RWPE1 (cell line): ENCODE measurements around the gene SLC6A14.
A peak's percentile ranks its signal among the peaks of the same experiment; 100 is the strongest.

Source experiments
- CTCF ChIA-PET: fragments of 350-600 bp; sonication (Branson Sonifier 250); formaldehyde crosslinking; extraction: SDS; loops from one replicate; lab custom pipeline; 2021; lab: Yijun Ruan, JAX
- POLR2A ChIA-PET: fragments of 400-600 bp; formaldehyde crosslinking; extraction: SDS; loops from one replicate; lab custom pipeline; 2020; ENCODE audit warnings: antibody characterized with exemption; ENCODE audit not compliant: low non-redundant PET; lab: Yijun Ruan, JAX
- DNase-seq: peaks from one replicate; pipeline ENCODE4 v3.0.0; 2012; ENCODE audit warnings: low spot score
- H3K27ac ChIP-seq: fragments of 450-650 bp; 2 replicates; pipeline ENCODE4 v1.5.1; 2017
- CTCF ChIP-seq: fragments of 450-650 bp; conservative IDR thresholded peaks from 2 replicates; pipeline ENCODE4 v1.5.1; 2017; ENCODE audit warnings: low read depth, mild to moderate bottlenecking

SLC6A14 gene

GRCh38 chrX:116417968-116418367, 18.4 kb upstream of the SLC6A14 start:
- DNase-seq: peak; percentile 1
- ChIA-PET CTCF (interaction anchor here (0.6 kb wide), 1 partner anchor 12 kb away, joined by 3 read pairs; no protein-coding TSS in a partner anchor), POLR2A (no interaction called here)
- H3K27ac ChIP-seq: no peak overlapping the region
- no peak for TF ChIP-seq CTCF

DNA sequence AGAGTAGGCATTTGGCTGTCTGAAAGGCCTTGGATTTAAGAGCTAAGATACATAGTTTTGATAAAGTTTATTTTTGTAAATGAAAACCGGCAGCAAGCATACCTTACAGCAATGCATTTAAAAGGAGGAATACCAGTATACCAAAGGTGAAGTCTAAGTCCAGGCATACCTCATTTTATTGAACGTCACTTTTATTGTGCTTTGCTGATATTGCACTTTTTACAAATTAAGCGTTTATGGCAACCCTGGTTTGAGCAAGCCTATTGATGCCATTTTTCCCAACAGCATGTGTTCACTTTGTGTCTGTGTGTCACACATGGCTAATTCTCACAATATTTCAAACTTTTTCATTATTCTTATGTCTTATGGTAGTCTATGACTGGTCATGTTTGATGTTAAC, 8.4 kb upstream of the SLC6A14 start:
- DNase-seq: no peak
- CTCF ChIA-PET: interaction anchor here (0.7 kb wide), 2 partner anchors 21 to 62 kb away, joined by 3 read pairs; no protein-coding TSS in a partner anchor
- TF ChIP-seq CTCF: no peak
- POLR2A ChIA-PET: no interaction called here
- H3K27ac ChIP-seq: no peak overlapping the region

DNA sequence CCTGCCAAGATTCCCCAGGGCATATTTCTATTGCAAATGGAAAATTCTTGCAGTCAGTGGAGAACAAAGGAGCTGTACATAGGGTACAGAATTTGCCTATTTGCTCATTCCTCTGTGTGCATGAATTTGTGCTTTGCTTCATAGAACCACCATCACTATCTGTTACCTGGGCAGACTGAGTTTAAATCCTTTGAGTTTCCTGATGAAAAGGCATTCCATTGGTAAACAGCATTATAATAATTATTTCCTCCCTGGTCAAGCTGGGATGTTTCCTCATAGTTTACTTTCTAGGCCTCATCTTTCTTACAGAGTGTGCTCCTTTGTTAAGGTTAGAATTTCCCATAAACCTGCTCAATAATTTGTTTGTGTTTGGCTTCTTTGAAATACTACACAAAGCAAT, 809 bp upstream of the SLC6A14 start:
- TF ChIP-seq CTCF: no peak
- DNase-seq: no peak
- ChIA-PET CTCF (no interaction called here), POLR2A (no interaction called here)
- H3K27ac ChIP-seq: no peak overlapping the region

- CTCF ChIA-PET: no interaction called here
These were observed 12.8 kb downstream of the SLC6A14 start for GRCh38 chrX:116449156-116449555.

GRCh38 chrX:116462822-116463221, 26.4 kb downstream of the SLC6A14 start, which contains the start of gene CT83:
Gene CT83 (minus strand): TSS chrX:116462976. CDS start chrX:116462856, 120 bp downstream.
- POLR2A ChIA-PET: no interaction called here
- no peak for TF ChIP-seq CTCF

More at GRCh38 chrX:116449156-116449555, 12.8 kb downstream of the SLC6A14 start:
- TF ChIP-seq CTCF: no peak
- POLR2A ChIA-PET: no interaction called here
- DNase-seq: peak; percentile 1
- no peak overlapping the region for H3K27ac ChIP-seq

GRCh38 chrX:116480059-116480458, 43.7 kb downstream of the SLC6A14 start:
- ChIA-PET POLR2A (no interaction called here), CTCF (no interaction called here)
- H3K27ac ChIP-seq: no peak overlapping the region
- TF ChIP-seq CTCF: no peak
- DNase-seq: no peak

More at GRCh38 chrX:116462822-116463221, 26.4 kb downstream of the SLC6A14 start, which contains the start of gene CT83:
- H3K27ac ChIP-seq: no peak within 1 kb of the TSS
- DNase-seq: no peak
- CTCF ChIA-PET: no interaction called here
